SK-MEL-5 (cell line): ENCODE results near the gene TRA2A. TPM values are rescaled to one million over a fixed set of nuclear protein-coding genes. Genes with fewer than 3 reads are reported as not detected.

ENCODE experiments used
- DNase-seq: peaks from one replicate; pipeline ENCODE4 v3.0.0-alpha.2; 2016; ENCODE audit warnings: low read depth, low spot score
- in situ Hi-C: cut with HindIII; loops from 2 replicates; pipeline ENCODE4 v1.10.0; 2016; ENCODE audit warnings: low sequenced_read_pairs, high pct_unique_total_duplicates, low pct_unique_long_range_greater_than_20kb
- small RNA-seq, 2 experiments: library from RNA; depleted of rRNA; stranded (forward); fragments of <200 nt; gene quantifications; one replicate each; pipeline ENCODE3, GENCODE V24; 2014
- total RNA-seq: library from RNA; depleted of rRNA; stranded (reverse); fragments of >200 nt; shearing (Covaris generic); gene quantifications from 2 replicates; pipeline ENCODE4 v1.2.3, GENCODE V29; 2014; rRNA removed

TRA2A gene
- total RNA-seq, 1 experiment from 2014 or later = not detected

DNA sequence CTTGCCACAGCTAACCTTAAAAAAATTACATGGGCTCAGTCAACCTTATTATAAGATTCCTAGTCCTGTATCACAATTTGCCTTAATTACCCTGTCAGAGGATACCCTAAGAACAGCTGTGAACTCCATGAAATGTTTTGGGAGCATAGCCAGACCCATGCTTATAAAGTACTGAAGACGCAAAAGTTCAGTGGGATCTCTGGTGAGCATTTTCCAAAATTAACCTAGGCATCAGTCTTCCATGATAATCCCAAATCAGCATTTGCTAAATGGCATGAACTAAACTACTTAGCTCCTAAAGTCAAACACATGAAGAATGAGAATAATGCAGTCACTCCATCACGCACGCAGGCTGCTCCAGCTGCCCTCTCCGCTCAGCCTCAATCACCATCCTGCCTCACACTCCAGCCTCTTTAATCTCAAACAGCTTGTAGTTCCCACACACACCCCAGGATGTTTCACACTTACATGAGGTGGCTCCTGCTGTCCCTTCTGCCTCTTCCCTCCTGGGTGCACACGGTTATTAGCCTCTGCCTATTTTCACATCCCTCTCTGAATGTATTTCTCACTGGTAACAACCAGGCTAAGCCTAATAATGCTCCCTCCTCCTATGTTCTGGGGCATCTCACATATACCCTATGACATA is 76.8 kb downstream of the TRA2A start:
- in situ Hi-C loops = no loop called here
- no peak for DNase-seq

Small RNA genes lying within 50 kb of the gene (small RNA-seq; reads per million reads assigned to genes)
- gene AC079780.1 = 0 to 0.29 reads per million in 2 experiments
- gene RF00019 = 0 reads per million in 2 experiments

Other genes with a start within 250 kb of the TRA2A start
- gene MALSU1, start 232.6 kb downstream of the TRA2A start, total RNA-seq = 173 and 188 TPM in 2 replicates
- 69.0 and 85.6 TPM in 2 replicates for gene IGF2BP3, start 61.5 kb downstream of the TRA2A start, total RNA-seq
- 11.9 and 15.8 TPM in 2 replicates for gene CCDC126, start 65.4 kb upstream of the TRA2A start, total RNA-seq
- gene FAM221A, start 148.2 kb upstream of the TRA2A start, total RNA-seq = 0.50 and 0.51 TPM in 2 replicates
- gene STK31, start 178.2 kb upstream of the TRA2A start, total RNA-seq = 0.88 TPM in 1 of 2 replicates, not detected in the other